Stimulated activated CD8-positive, alpha-beta memory T cell treated with anti-CD3 and anti-CD28 coated beads, Interleukin-2, amount 100 ng/mL, for 48 hours (primary cell): ENCODE data around the gene MAPRE2.

Source experiments
- DNase-seq, 2 donors: peaks; one replicate each; pipeline ENCODE4 v3.0.0-alpha.2; 2020; ENCODE audit warnings: low read depth in 2 of 2

The MAPRE2 gene

DNA sequence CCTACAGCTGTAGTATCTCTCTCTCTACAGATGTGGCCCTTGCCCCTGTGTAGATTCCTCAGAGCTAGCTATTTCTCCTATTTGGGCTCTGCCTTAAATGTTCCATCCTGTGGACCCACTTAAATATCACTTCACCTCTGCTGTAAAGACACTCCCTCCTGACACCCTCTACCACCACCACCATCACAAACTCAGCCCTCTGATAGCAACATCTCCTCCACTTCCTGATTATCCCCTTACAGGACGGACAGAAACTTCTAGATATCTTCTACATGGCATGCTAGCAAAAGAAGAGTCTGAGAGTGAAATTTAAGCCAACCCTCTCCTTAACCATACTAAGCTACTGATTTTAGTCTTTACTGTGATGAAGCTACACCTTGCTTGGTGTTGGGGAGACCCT lies 3.2 kb upstream of the MAPRE2 start:
- DNase-seq, result no peak

GRCh38 chr18:35038881-35039491 lies 2.2 kb upstream of the MAPRE2 start:
- DNase-seq, result no peak

DNA sequence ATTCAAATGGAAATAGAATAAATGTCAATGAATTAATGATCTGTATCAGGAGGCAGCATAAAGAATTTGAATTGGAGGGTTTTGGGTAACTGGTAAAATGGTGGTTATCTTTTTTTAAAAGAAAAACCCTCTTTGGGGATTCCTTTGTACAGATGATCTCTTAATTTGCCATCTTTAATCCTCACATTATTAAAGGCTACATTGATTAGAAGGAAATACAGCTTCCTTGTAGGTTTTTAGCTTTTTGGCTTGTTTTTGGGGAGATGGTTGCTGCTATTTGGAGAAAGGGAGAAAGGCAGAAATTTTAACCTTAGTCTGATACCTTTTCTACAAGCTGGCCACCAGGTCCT lies 600 bp upstream of the MAPRE2 start:
- DNase-seq, result no peak

DNA sequence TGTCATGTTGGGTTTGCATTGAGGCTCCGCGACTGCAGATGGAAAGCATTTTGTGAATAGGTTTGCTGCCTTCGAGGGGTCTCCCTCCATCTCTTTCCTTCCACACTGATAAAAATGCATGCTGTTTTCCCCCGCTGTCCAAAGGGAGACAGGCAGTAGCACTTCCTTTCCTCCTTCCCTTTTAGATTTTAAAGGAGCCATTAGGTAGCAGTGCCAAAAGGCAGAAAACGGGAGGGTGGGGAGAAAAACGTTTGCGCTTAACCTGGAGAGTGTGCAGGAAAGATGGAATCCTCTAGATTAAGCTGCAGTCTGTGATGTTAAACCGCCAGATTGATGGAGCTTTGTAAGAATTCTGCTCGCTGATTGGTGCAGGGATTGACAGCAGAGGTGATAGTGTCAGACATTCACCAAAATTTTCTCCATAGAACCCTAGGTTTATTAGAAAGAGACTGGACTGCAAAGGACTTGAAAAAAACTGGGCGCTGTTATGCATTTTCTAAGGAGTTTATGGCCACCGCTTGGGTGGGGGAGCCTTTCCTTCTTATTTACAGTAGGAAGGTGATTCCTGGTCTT lies 688 bp downstream of the MAPRE2 start:
- DNase-seq, result no peak

DNA sequence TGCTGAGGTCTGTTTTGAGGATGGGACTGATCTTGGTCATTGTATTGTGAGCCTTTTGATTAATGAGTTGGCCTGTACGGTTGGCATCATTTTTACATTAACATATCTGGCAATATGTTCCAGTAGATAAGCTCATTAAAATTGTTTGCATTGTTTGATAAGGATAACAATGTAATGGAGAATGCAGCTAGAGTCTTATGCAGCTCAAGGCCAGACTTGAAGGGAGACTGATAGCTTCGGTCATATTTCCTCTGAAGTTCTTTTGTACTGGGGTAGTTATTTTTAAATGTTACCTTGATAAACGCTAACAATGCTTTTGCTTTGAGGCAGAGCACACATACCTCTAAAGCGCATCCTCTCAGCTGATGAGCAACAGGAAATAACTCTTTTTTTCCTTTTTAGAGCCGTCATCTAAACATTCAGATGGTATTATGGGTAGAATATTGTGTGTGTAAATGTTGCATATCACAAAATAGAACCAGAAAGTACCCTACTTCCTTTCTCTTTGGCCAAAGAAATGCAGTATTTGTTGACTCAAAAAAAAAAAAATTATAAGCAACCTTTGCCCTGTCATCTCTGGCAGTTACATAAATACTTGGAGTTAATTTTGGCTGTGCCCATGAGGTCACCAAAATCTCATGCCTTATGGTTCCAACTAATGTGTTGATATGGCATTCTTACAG lies 1.3 kb downstream of the MAPRE2 start:
- DNase-seq, result no peak

- DNase-seq, result no peak
Measured at GRCh38 chr18:35043207-35043606, 2.0 kb downstream of the MAPRE2 start.

DNA sequence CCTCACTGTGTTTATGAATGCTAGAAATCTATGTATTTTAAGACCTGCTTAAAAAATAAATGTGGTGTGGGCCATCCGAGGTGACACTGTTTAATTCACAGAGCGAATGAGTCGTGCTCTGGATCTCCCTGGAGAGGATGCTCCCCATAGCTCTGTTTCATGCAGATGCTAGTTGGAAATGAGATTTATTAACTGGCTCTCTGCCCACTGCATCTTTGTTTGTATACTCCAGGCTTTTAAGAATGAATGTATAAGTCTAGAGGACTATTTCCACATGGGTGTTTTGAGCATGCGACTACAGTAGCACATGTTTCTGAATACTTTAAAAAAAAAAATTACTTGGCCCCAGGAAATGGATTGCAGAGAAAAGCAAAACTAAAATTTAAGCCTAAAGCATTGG lies 3.9 kb downstream of the MAPRE2 start:
- DNase-seq, result no peak

DNA sequence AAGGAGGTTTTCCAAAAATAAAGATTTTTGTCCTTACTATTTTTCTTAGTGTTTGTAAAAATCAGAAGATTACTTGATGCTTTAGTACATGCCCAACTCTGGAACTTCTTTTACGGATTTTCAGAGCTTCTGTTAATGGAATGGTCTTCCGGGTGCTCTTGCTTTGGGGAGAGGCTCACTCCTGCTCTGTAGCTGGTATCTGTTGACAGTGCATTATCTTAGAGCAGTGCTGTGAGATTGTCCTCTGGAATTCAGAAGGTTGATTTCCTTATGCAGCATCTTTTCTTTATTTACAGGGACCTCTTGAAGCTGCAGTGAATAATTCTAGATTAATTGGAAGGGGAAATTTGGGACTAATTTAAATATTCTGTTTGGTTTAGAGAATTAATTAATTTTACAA lies 4.6 kb downstream of the MAPRE2 start:
- no peak for DNase-seq

GRCh38 chr18:35047697-35048292 lies 6.6 kb downstream of the MAPRE2 start:
- DNase-seq, result no peak

GRCh38 chr18:35049111-35050027 lies 8.2 kb downstream of the MAPRE2 start:
- DNase-seq, result no peak

GRCh38 chr18:35050028-35050546 lies 8.9 kb downstream of the MAPRE2 start:
- no peak for DNase-seq

GRCh38 chr18:35050705-35051195 lies 9.5 kb downstream of the MAPRE2 start:
- DNase-seq, result no peak

- DNase-seq, result no peak
Measured at GRCh38 chr18:35051641-35052377, 10.6 kb downstream of the MAPRE2 start.

- no peak for DNase-seq
Measured at GRCh38 chr18:35054401-35054800, 13.2 kb downstream of the MAPRE2 start.

- DNase-seq, result no peak
Measured at GRCh38 chr18:35055105-35055504, 13.9 kb downstream of the MAPRE2 start.

DNA sequence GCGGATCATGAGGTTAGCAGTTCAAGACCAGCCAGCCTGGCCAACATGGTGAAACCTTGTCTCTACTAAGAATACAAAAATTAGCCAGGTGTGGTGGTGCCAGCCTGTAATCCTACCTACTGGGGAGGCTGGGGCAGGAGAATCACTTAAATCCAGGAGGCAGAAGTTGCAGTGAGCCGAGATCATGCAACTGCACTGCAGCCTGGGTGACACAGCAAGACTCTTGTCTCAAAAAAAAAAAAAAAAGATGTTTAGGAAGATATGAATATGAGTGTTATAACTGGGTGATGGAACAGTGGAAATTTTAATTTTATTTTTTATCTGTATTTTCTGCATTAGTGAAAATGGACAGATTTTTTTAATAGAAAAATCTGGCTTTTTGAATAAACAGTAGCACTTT lies 14.5 kb downstream of the MAPRE2 start:
- DNase-seq, result no peak

DNA sequence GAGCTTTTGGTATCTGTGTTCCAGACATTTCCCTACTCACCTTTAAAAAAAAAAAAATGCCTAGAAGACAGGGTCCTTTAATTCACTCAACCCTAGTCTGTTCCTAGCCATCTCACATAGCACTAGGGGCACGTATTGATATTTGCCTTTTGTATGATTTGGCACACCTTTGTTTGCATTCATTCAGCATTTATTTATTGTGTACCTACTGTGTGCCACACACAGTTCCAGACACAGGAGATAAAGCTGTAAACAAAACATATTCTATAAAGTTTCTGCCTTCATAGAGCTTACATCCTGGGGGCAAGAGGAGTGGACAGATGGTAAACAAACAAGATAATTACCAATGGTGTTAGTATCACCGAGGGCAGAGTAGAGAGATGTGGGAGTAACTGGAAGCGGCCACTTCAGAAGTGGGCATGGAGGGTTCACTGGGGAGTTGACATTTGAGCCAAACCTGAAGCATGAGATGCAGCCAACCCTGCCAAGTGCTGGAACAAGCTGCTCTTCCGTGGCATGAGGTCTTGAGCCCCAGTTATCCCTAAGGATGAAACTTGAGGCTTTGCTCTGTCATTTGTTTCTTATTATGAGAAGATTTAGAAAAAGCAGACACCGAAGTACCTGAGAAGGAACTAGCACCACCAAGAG lies 18.2 kb downstream of the MAPRE2 start:
- DNase-seq, result no peak

GRCh38 chr18:35060122-35060815 lies 19.1 kb downstream of the MAPRE2 start:
- DNase-seq, result no peak

GRCh38 chr18:35061336-35061735 lies 20.1 kb downstream of the MAPRE2 start:
- no peak for DNase-seq

- no peak for DNase-seq
Measured at GRCh38 chr18:35061804-35062203, 20.6 kb downstream of the MAPRE2 start.
